Measurements from ENCODE around the gene STPG1. TPM values are rescaled to one million over a fixed set of nuclear protein-coding genes. Genes with fewer than 3 reads are reported as not detected.

STPG1 gene
- total RNA-seq, 2 experiments from 2014 or later = 7.4 to 8.9 TPM

GRCh38 chr1:24390924-24391782 is 22.4 kb downstream of the STPG1 start:
- peaks cover 47% of the 10 kb centered on the region for H3K4me1 Mint-ChIP-seq (ENCODE audit: low read depth)
- no peaks in the 10 kb centered on the region for H3K9me3 Mint-ChIP-seq
- H3K4me3 Mint-ChIP-seq = peak overlapping the region; percentile 60
- intact Hi-C loops (cut with micrococcal nuclease) = loop anchor here (1.0 to 10.0 kb wide), 6 partner anchors 40 to 444 kb away; no protein-coding TSS in a partner anchor
- CTCF ChIA-PET = interaction anchor here (0.7 to 7.5 kb wide), 54 partner anchors 8 to 297 kb away, joined by 3 to 304 read pairs (median 4); partner anchors contain the start of genes IFNLR1, NIPAL3 and STPG1
- H3K36me3 Mint-ChIP-seq (ENCODE audit: low read depth) = peaks cover 2% of the 10 kb centered on the region
- no peaks in the 10 kb centered on the region for H3K27me3 Mint-ChIP-seq (ENCODE audit: low read depth)
- H3K27ac Mint-ChIP-seq = peak overlapping the region; percentile 86
- DNase-seq = peak; percentile 77

DNA sequence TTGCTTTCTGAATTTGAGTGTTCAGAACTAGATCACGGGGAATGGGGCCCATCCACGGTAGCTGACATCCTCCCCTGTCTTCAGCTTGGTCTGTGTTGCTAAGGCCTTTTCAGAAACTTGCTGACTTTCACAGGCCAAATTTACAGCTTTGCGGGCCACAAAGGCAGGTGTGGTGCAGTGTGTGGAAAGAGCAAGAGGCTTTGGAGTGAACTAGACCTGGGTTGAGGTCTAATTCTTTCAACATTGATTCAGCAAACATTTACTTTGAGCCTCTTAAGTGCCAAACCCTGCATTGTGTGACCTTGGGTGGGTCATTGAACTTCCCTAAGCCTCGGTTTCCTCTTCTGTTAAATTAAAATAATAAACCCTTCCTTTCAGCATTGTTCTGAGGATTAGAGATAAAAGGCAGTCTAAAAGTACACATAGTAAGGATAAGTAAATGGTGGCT is 24.3 kb downstream of the STPG1 start:
- H3K4me3 Mint-ChIP-seq = no peak overlapping the region
- intact Hi-C loops (cut with micrococcal nuclease) = no loop called here
- no peaks in the 10 kb centered on the region for H3K9me3 Mint-ChIP-seq
- DNase-seq = no peak
- H3K36me3 Mint-ChIP-seq (ENCODE audit: low read depth) = peaks cover 2% of the 10 kb centered on the region
- peaks cover 53% of the 10 kb centered on the region for H3K4me1 Mint-ChIP-seq (ENCODE audit: low read depth)
- no peaks in the 10 kb centered on the region for H3K27me3 Mint-ChIP-seq (ENCODE audit: low read depth)
- H3K27ac Mint-ChIP-seq = no peak overlapping the region
- CTCF ChIA-PET = interaction anchor here (7.0 kb wide), 1 partner anchor 189 kb away, joined by 108 read pairs; no protein-coding TSS in a partner anchor

GRCh38 chr1:24388331-24388885 is 25.2 kb downstream of the STPG1 start:
- Mint-ChIP-seq H3K27ac (no peak overlapping the region), H3K4me3 (no peak overlapping the region), H3K9me3 (no peaks in the 10 kb centered on the region), H3K27me3 (ENCODE audit: low read depth) (no peaks in the 10 kb centered on the region), H3K4me1 (ENCODE audit: low read depth) (peaks cover 48% of the 10 kb centered on the region), H3K36me3 (ENCODE audit: low read depth) (peaks cover 2% of the 10 kb centered on the region)
- intact Hi-C loops (cut with micrococcal nuclease) = no loop called here
- no peak for DNase-seq
- CTCF ChIA-PET = interaction anchor here (0.6 to 7.0 kb wide), 3 partner anchors 67 to 188 kb away, joined by 3 to 108 read pairs (median 3); no protein-coding TSS in a partner anchor

GRCh38 chr1:24387636-24388175 is 25.9 kb downstream of the STPG1 start:
- H3K9me3 Mint-ChIP-seq = no peaks in the 10 kb centered on the region

GRCh38 chr1:24386931-24387330 is 26.7 kb downstream of the STPG1 start:
- peaks cover 33% of the 10 kb centered on the region for H3K4me1 Mint-ChIP-seq (ENCODE audit: low read depth)
- peaks cover 2% of the 10 kb centered on the region for H3K36me3 Mint-ChIP-seq (ENCODE audit: low read depth)
- no peak for DNase-seq
- no peaks in the 10 kb centered on the region for H3K9me3 Mint-ChIP-seq
- CTCF ChIA-PET = interaction anchor here (0.9 to 7.0 kb wide), 3 partner anchors 187 to 237 kb away, joined by 4 to 108 read pairs (median 6); no protein-coding TSS in a partner anchor
- H3K27me3 Mint-ChIP-seq (ENCODE audit: low read depth) = no peaks in the 10 kb centered on the region
- no peak overlapping the region for H3K4me3 Mint-ChIP-seq
- H3K27ac Mint-ChIP-seq = no peak overlapping the region
- intact Hi-C loops (cut with micrococcal nuclease) = no loop called here

More at GRCh38 chr1:24387636-24388175, 25.9 kb downstream of the STPG1 start:
- Mint-ChIP-seq H3K36me3 (ENCODE audit: low read depth) (peaks cover 2% of the 10 kb centered on the region), H3K27ac (no peak overlapping the region), H3K4me3 (no peak overlapping the region), H3K4me1 (ENCODE audit: low read depth) (peaks cover 41% of the 10 kb centered on the region), H3K27me3 (ENCODE audit: low read depth) (no peaks in the 10 kb centered on the region)
- CTCF ChIA-PET = interaction anchor here (0.9 to 7.0 kb wide), 4 partner anchors 66 to 238 kb away, joined by 3 to 108 read pairs (median 5); no protein-coding TSS in a partner anchor
- intact Hi-C loops (cut with micrococcal nuclease) = no loop called here
- DNase-seq = no peak

DNA sequence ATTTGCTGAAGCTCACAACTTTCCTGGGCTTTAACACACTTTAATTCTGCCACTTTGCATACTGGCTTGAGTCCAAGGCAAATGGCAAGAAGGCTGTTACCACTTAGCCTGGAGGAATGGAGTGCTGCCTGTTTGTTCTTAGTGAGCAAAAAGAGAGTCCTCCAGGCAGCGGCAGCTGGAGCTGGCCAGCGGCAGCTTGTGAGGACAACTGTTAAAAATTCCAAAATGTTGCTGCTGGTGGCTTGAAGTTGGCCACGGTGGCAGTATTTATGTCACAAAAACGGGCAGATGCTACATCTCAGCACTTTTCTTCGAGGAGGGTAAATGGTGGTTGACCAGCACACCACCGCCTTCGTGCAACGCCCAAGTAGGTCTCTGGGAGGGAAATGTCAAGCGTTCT is 27.3 kb downstream of the STPG1 start:
- Mint-ChIP-seq H3K9me3 (no peaks in the 10 kb centered on the region), H3K27me3 (ENCODE audit: low read depth) (no peaks in the 10 kb centered on the region), H3K27ac (no peak overlapping the region), H3K4me1 (ENCODE audit: low read depth) (peaks cover 26% of the 10 kb centered on the region), H3K4me3 (no peak overlapping the region), H3K36me3 (ENCODE audit: low read depth) (peaks cover 2% of the 10 kb centered on the region)
- intact Hi-C loops (cut with micrococcal nuclease) = no loop called here
- DNase-seq = no peak
- CTCF ChIA-PET = interaction anchor here (0.7 to 7.0 kb wide), 11 partner anchors 20 to 236 kb away, joined by 3 to 108 read pairs (median 4); no protein-coding TSS in a partner anchor

GRCh38 chr1:24385160-24385940 is 28.2 kb downstream of the STPG1 start:
- Mint-ChIP-seq H3K4me1 (ENCODE audit: low read depth) (peaks cover 21% of the 10 kb centered on the region), H3K4me3 (no peak overlapping the region)

DNA sequence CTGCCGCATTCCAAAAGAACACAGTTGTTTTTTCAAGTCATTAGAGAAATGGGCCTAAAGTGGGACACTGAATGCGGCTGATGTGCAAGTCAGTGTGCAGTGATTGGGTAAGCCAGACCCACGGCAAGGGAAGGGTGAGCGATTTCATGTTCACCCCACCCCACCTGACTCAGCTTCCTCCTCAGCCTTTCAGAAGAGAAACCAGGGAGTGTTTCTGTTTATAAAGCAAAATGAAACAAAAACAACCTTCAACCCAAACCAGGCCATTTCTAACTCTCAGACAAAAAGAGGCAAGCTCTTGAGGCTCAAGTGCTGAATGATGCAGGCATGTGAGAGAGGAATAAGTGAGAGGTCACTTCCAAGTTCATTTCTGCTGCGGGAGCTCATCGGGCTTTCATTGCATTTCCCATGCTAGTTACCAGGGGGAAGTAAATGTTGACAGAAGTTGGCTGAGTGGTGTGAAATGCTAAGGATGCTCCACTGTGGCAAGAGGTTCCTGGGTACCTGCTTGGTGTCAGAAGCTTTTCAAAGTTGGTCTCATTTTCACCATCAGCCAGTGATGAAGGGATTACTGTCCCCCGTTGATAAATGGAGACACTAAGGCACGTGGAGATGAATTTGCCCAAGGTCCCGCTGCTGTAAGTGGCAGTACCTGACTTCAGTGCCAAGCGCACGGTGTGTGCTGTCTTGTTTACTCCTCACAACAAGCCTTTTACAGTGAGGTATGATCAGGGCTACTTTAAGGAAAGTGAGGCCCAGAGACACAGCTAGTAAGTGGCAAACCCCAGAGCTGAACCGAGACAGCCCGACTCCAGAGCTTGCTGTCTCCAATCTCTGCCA is 29.1 kb downstream of the STPG1 start:
- intact Hi-C loops (cut with micrococcal nuclease) = loop anchor here (1.0 to 2.0 kb wide), 3 partner anchors 19 to 34 kb away; partner anchors contain the start of gene STPG1
- H3K4me3 Mint-ChIP-seq = no peak overlapping the region
- peak; percentile 71 for DNase-seq
- CTCF ChIA-PET = interaction anchor here (0.8 to 7.0 kb wide), 21 partner anchors 9 to 234 kb away, joined by 3 to 108 read pairs (median 4); no protein-coding TSS in a partner anchor
- no peaks in the 10 kb centered on the region for H3K27me3 Mint-ChIP-seq (ENCODE audit: low read depth)
- no peak overlapping the region for H3K27ac Mint-ChIP-seq
- no peaks in the 10 kb centered on the region for H3K36me3 Mint-ChIP-seq (ENCODE audit: low read depth)
- peaks cover 19% of the 10 kb centered on the region for H3K4me1 Mint-ChIP-seq (ENCODE audit: low read depth)
- H3K9me3 Mint-ChIP-seq = no peaks in the 10 kb centered on the region

More at GRCh38 chr1:24385160-24385940, 28.2 kb downstream of the STPG1 start:
- DNase-seq = peak; percentile 71
- CTCF ChIA-PET = interaction anchor here (0.6 to 7.0 kb wide), 25 partner anchors 8 to 252 kb away, joined by 3 to 108 read pairs (median 3); no protein-coding TSS in a partner anchor
- intact Hi-C loops (cut with micrococcal nuclease) = loop anchor here (2.0 kb wide), 1 partner anchor 27 kb away; the partner anchor contains the start of gene STPG1
- H3K36me3 Mint-ChIP-seq (ENCODE audit: low read depth) = peaks cover 2% of the 10 kb centered on the region
- H3K27ac Mint-ChIP-seq = no peak overlapping the region
- H3K9me3 Mint-ChIP-seq = no peaks in the 10 kb centered on the region
- no peaks in the 10 kb centered on the region for H3K27me3 Mint-ChIP-seq (ENCODE audit: low read depth)

DNA sequence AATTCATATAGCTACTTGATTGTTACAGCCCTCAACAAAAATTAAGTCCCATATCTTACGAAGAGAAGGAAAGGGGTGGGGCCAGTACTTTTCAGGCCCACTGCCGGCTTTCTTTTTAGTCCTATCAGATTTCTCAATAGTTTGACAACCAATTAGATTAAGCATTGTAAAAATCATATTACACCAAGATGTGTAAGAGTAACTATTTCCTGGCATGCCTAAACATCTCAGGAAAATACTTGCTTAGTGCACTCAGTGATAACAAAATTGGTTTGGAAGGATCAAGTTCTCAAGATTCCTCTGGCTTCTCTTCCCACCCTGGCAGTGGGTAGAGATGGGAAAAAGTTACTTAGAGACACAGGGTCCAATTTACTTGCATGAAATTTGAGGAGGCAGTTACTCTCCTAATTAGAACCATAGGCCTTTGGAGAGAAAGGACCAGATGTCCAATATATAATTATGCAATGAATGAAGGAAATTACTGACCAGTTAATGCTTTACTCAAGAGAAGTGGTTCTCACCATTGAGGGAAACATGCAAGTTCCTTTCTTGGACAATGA is 30.1 kb downstream of the STPG1 start:
- no peaks in the 10 kb centered on the region for H3K27me3 Mint-ChIP-seq (ENCODE audit: low read depth)
- no peak overlapping the region for H3K4me3 Mint-ChIP-seq
- DNase-seq = no peak
- no peaks in the 10 kb centered on the region for H3K9me3 Mint-ChIP-seq
- no peaks in the 10 kb centered on the region for H3K36me3 Mint-ChIP-seq (ENCODE audit: low read depth)
- CTCF ChIA-PET = interaction anchor here (0.8 to 7.0 kb wide), 9 partner anchors 8 to 214 kb away, joined by 3 to 108 read pairs (median 4); no protein-coding TSS in a partner anchor
- H3K27ac Mint-ChIP-seq = no peak overlapping the region
- H3K4me1 Mint-ChIP-seq (ENCODE audit: low read depth) = peaks cover 19% of the 10 kb centered on the region
- intact Hi-C loops (cut with micrococcal nuclease) = no loop called here

DNA sequence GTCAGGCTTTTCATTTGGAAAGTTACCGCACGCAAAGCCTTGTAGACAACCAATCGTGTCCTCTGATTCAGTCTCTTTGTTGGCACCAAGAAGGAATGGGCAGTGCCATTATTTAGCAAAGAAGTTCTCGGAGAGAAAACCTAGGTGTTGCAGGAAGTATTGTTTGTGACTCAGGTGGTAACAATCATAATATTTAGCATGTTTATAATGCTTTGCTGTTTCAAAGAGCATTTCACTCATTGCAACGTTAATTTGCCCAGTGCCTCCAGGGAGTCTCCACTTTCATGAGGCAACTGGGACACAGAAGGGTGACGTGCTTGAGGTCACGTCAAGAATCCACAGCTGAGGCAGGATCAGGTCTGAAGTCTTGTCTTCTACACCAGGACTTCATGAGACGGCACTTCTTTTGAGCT is 31.4 kb downstream of the STPG1 start:
- Mint-ChIP-seq H3K4me1 (ENCODE audit: low read depth) (peaks cover 19% of the 10 kb centered on the region), H3K27me3 (ENCODE audit: low read depth) (no peaks in the 10 kb centered on the region), H3K9me3 (no peaks in the 10 kb centered on the region), H3K4me3 (no peak overlapping the region), H3K36me3 (ENCODE audit: low read depth) (no peaks in the 10 kb centered on the region), H3K27ac (no peak overlapping the region)
- no peak for DNase-seq
- CTCF ChIA-PET = interaction anchor here (0.8 to 1.7 kb wide), 4 partner anchors 9 to 181 kb away, joined by 3 to 6 read pairs (median 3); no protein-coding TSS in a partner anchor
- intact Hi-C loops (cut with micrococcal nuclease) = no loop called here

Measured in activated naive CD4-positive, alpha-beta T cell treated with anti-CD3 and anti-CD28 coated beads for 36 hours (primary cell).